Kasumi-1 (cell line): ENCODE data around the gene NECTIN3.

Experiments
- DNase-seq, 2 experiments: peaks; one replicate each; lab custom pipeline; 2025; lab: John Stamatoyannopoulos, UW

NECTIN3 gene

DNA sequence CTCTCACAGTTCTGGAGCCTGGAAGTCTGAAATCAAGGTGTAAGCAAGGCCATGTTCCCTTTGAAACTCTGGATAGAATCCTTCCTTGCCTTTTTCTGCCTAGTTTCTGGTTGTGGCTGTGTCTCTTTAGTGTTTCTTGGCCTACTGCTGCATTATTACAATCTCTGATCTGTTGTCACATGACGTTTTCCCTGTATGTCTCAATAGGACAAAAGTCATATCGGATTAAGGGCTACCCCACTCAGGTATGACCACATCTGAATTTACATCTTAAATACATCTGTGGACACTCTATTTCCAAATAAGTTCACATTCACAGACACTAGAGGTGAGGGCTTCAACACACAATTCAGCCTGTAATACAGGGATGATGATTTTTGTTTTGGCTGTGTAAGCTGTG lies 13.3 kb downstream of the NECTIN3 start:
- DNase-seq = no peak

- DNase-seq = no peak
Observed at GRCh38 chr3:111087924-111088469, 16.4 kb downstream of the NECTIN3 start.

- DNase-seq = no peak
Observed at GRCh38 chr3:111096487-111097209, 25.0 kb downstream of the NECTIN3 start.

DNA sequence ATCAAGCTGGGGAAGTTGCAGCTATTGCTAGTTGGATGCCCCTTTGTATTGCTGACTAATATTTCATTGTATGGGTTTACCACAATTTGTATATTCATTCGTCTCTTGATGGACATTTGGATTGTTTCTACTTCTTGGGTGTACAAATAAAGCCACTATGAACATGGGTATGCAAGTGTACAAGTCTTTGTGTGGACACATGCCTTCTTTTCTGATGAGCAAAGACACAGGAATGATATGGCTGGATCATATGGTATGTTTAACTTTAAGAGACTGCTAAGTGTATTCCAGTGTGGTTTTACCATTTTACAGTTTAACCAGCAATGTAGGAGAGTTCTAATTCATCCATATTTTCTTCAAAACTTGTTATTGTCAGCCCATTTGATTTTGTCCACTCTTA lies 32.2 kb downstream of the NECTIN3 start:
- DNase-seq = no peak

GRCh38 chr3:111106993-111107661 lies 35.5 kb downstream of the NECTIN3 start:
- DNase-seq = no peak

- no peak for DNase-seq
Observed at GRCh38 chr3:111107662-111108035, 36.0 kb downstream of the NECTIN3 start.

GRCh38 chr3:111112913-111113312 lies 41.3 kb downstream of the NECTIN3 start:
- DNase-seq = no peak

- DNase-seq = no peak
Observed at GRCh38 chr3:111128884-111129283, 57.3 kb downstream of the NECTIN3 start.

DNA sequence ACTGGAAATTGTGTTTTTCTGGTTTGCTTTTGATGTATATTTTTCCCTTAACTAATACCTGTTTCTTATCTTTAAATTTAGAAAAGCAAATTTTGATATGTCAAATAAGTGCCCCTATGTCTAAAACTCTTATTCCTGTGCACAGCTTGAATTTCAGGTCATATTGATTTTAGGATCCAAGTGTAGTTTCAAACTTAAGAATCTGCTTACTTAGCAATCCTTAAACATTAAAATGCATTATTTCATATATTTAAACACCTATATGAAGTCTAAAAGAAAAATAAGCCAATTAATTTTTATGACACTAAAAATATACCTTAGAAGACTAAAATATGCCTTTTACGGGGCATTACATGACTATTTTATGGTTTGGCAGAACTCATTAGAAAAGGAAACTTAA lies 59.2 kb downstream of the NECTIN3 start:
- no peak for DNase-seq

DNA sequence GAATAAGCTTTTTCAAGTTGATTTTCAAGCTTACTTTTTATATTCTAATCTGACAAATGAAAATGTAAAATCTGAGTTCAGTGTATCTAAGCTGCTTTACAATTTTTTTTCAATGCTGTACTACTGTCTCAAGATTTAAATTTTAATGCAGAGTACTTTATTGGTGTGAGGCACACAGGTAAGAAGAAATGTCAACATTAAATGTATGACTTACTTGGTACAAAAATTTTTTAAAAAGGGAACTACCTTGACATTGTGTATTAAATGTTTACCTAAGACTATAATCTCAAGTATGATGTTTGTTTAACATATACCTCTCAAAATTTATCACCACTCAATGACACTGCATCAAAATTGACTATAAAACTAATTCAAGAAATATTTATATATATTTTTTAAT lies 62.7 kb downstream of the NECTIN3 start:
- no peak for DNase-seq

GRCh38 chr3:111151438-111151837 lies 79.8 kb downstream of the NECTIN3 start:
- no peak for DNase-seq

DNA sequence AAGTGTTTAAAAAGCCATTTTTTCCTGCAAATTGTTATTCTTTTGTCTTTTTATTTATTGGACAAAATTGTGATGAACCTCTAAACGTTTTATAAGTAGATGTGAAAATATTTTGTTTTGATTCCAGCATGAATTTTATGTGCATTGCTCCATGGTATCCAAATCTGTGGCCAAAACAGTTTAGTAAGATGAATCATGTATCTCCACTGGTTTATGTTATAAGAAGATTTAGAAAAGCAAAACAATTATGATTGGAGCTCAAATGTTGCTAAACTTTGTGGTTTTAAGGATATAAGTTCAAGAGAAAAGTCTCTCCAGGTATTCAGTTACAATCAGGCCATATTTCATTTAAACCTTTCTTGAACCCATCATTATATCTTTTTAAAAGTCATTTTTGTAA lies 80.9 kb downstream of the NECTIN3 start:
- no peak for DNase-seq

DNA sequence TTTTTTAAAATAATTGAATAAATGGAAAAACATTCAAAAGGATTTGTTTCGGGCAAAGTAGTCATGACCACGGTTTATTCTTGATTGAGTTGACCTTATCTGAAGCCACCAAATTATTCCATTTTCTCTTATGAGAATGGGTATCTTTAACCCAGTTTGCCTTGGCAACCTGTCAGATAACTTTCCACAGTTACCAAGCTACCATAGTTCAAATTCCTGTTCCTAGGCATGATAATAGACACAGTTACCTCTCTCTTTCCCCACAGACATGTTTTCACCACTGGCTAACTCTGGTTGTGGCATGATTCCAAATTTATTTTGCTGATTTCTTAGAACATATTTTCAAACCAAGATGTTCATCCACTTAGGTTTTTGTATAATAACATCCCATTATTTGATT lies 84.9 kb downstream of the NECTIN3 start:
- no peak for DNase-seq

GRCh38 chr3:111159391-111159790 lies 87.8 kb downstream of the NECTIN3 start:
- DNase-seq = no peak

DNA sequence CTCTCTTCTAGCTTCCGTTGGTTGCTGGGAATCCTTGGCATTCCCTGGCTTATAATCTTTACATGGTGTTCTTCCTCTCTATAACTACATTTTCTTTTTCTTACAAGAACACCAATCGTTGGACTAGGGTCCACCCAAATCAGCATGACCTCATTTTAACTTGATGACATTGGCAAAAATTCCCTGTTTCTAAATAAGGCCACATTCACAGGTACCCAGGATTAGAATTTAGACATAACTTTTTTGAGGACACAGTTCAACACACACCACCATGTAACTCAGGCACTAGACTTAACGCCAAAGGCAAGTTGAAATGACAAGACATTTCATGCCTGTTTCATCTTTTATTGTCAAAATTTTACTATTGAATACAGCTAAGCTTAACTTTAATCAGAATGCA lies 93.0 kb downstream of the NECTIN3 start:
- no peak for DNase-seq

- DNase-seq = no peak
Observed at GRCh38 chr3:111165411-111165810, 93.8 kb downstream of the NECTIN3 start.

DNA sequence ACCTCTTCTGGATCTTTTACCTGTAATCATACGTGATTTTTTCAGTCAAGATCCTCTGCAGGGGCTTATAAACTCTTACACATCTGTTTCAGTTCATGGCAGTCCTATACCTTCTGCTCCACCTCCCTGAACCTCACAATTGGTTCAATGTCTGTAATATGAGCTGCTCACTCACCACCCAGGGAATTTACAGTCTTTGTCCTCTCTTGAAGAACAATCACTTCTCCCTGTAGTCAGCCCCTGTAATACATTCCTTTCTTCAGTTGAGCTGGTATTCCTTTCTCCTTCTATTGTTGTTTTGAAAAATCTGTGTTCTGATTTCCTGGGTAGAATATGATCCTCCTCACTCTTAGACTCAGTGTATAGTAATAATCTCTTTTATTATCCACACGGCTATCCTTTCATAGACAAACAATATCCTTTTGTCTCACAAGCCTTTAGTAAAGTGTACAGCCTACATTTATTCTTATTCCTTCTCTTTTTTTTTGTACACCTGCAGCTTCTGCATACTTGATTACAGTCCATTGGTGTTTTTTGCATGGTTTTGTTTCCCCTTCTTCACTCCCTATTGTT lies 101.8 kb downstream of the NECTIN3 start:
- DNase-seq = no peak

GRCh38 chr3:111173906-111174305 lies 102.3 kb downstream of the NECTIN3 start:
- DNase-seq = no peak

GRCh38 chr3:111190518-111190917 lies 118.9 kb downstream of the NECTIN3 start:
- DNase-seq = no peak

DNA sequence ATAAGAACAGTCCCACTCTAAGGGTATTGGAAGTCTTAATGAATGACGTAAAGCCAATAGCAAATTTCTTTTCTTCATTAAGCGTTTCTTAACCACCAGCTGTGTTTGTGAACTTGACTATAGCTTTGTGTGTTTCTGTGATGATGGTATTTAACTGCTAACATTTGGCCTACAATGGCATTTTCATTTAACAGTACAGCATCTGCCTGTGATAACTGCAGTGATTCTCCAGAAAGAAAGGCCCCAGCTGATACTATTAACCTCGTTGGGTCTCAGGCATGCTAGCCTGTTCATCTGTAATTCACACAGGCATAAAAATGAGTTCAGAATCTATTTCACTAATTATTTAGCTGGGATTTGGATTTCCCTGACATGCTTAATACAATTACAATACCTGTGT lies 121.9 kb downstream of the NECTIN3 start:
- no peak for DNase-seq

- peak; percentile 31 to 40 for DNase-seq
Observed at GRCh38 chr3:111194048-111194447, 122.4 kb downstream of the NECTIN3 start.

GRCh38 chr3:111197485-111197884 lies 125.9 kb downstream of the NECTIN3 start:
- peak in 1 of 2 experiments; percentile 9 for DNase-seq

- DNase-seq = no peak
Observed at GRCh38 chr3:111200027-111200426, 128.4 kb downstream of the NECTIN3 start.
